ENCODE measurements around the gene HIPK3. TPM values are rescaled to one million over a fixed set of nuclear protein-coding genes. Genes with fewer than 3 reads are reported as not detected.
"Not testable (repeated sequence)": the region's sequence is repeated elsewhere in the genome, so short reads cannot be mapped to it uniquely, and the experiment has no call there.

HIPK3 gene
- total RNA-seq, 1 donor from 2014 or later = 62.6 TPM

DNA sequence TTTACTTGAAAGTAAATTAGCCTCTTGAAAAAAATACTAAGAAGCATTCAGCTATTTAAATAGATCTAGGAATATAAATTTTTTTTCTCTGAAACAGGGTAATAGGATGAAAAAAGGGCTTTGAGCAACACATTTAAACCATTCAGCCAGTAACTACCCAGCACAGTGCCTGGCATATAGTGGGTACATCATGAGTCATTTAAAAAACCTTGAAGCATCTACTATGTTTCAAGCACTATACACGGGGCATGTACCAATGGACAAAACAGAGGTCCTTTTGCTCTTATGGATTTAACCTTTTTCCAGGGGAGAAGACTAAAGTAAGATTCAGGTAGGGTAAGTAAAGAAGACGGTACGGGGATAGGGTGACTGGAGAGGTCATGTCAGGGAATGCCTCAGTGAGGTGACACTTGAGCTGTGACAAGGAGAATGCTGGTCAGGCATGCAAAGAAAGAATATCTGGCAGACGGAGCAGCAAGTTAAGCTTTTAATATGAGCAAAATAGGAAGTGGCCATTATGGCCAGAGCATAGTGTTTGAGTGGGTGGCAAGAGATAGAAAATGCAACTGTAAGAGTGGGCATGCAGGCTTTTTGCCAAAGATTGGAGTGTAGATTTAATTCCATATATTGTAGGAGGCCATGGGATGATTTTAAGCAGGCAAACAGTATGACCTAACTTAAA is 101.1 kb downstream of the HIPK3 start:
- DNase-seq (ENCODE audit: low read depth in 2 of 2) = no peak

DNA sequence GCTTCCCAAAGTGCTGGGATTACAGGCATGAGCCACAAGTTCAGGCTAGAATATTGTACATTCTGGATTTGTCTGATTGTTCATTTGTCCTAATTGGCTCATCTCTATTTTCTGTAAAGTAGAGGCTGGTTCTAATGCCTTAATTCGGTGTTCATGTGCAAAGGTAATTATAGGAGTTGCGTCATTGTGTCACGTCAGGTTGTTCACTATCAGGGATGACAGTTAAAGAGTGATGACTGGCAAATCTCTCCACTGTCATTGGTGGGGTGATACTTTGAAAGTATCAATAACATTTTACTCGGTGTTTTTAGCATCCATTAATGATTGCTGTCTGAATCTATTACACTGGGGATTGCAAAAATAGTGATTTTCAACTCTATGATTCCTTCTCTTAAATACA is 103.5 kb downstream of the HIPK3 start:
- DNase-seq (ENCODE audit: low read depth in 2 of 2) = no peak

GRCh38 chr11:33362051-33362910 is 105.1 kb downstream of the HIPK3 start:
- peak; percentile 23 to 55 for DNase-seq (ENCODE audit: low read depth in 2 of 2)

GRCh38 chr11:33366918-33367317 is 109.7 kb downstream of the HIPK3 start:
- no peak for DNase-seq (ENCODE audit: low read depth in 2 of 2)

GRCh38 chr11:33368475-33368874 is 111.3 kb downstream of the HIPK3 start:
- DNase-seq (ENCODE audit: low read depth in 2 of 2) = not testable (repeated sequence)

GRCh38 chr11:33368931-33369330 is 111.8 kb downstream of the HIPK3 start:
- DNase-seq (ENCODE audit: low read depth in 2 of 2) = no peak

GRCh38 chr11:33373636-33374035 is 116.5 kb downstream of the HIPK3 start:
- no peak for DNase-seq (ENCODE audit: low read depth in 2 of 2)

GRCh38 chr11:33375236-33375635 is 118.1 kb downstream of the HIPK3 start:
- DNase-seq (ENCODE audit: low read depth in 2 of 2) = no peak

GRCh38 chr11:33375688-33376311 is 118.6 kb downstream of the HIPK3 start, which contains the start of gene KIAA1549L:
KIAA1549L (plus strand) TSS chr11:33376108.
- peak in 1 of 2 donors; percentile 36 for DNase-seq (ENCODE audit: low read depth in 2 of 2)

- DNase-seq (ENCODE audit: low read depth in 2 of 2) = peak in 1 of 2 donors; percentile 39
Observed at GRCh38 chr11:33376331-33377310, 119.4 kb downstream of the HIPK3 start.

DNA sequence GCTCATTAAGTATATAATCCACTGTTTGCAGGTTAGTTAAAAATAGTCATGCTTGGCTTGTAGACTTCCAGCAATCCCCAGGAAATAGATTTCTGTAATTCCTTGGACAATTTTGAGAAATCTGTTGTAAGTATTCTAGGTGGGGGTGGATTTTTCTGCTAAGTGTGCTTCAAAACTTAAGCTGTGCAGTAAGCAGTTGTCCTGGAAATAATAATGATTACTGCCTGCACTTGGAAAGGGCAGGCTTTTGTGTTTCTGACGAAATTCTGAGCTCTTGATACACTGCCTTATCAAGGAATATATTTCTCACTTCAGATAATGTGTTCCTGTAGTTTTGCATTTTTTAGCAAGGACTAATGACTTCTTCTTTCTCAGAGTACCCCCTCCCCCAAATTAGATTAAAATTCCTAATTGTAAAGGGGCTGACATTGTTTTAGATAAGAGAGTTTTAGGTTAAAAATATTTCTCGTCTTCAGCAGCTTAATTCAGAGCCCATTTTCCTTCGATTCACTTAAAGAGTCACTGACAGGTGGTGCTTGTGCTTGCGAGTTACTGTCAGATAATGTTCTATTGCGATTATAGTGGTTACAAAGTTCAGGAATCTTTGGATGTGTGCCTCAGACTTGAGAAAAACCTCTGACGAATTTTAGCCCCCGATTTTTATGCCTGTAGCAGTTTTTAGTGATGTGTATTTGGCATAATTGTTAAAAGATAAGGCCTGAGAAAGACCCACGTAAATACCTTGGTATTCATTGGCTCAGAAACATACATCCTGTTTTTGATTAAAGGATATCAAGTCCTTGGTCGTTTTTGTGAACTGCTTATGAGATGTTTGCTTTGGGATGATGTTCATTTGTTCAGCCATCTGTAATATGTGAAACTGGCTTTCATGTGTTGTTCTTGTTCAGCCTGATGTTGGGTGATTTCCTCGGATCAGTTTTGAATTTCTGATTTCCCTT is 120.5 kb downstream of the HIPK3 start:
- peak in 1 of 2 donors; percentile 64 for DNase-seq (ENCODE audit: low read depth in 2 of 2)

DNA sequence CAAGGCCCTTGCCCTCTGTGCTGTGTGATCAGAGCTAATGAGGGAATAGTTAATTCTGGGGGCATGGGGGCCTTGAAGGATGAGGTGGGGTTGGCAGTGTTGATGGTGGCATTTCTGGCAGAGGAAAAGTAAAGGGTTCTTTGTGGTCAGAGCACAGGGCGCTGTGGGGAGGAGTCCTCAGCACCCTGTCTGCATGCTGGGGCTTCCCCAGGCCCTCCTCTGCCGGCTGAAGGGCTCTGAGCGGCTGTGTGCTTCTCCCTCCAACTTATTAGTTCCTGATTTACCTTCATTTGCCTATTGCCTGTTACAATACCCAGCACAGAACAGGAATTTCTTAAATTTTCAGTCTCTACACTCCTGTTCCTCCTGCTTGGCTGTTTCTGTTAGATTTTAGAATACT is 122.8 kb downstream of the HIPK3 start:
- no peak for DNase-seq (ENCODE audit: low read depth in 2 of 2)

- no peak for DNase-seq (ENCODE audit: low read depth in 2 of 2)
Observed at GRCh38 chr11:33383075-33383919, 126.1 kb downstream of the HIPK3 start.

DNA sequence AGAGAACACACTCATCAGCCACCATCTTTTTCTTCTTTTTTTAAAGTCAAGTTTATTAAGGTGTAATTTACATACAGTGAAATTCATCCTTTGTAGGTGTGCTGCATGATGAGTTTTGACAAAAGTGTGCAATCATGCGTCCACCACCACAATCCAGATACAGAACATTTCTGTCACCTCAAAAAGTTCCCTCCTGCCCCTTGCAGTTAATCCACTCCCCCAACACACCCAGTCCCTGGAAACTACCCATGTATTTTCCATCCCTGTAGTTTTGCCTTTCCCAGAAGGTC is 126.7 kb downstream of the HIPK3 start:
- no peak for DNase-seq (ENCODE audit: low read depth in 2 of 2)

DNA sequence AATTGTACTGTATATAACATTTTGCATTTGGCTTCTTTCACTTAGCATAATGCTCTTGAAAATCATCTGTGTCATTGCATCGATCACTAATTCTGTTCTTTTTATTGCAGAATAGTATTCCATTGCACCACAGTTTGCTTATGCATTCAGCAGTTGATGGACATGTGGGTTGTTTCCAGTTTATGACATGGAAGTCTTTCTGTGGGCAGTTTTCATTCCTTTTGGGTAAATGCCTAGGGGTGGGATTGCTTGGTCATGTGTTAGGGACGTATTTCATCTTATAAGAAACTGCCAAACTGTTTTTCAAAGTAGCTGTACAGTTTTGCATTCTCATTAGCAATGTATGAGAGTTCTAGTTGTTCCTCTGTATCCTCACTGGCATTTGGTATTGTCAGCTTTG is 127.0 kb downstream of the HIPK3 start:
- no peak for DNase-seq (ENCODE audit: low read depth in 2 of 2)

GRCh38 chr11:33387581-33387980 is 130.4 kb downstream of the HIPK3 start:
- no peak for DNase-seq (ENCODE audit: low read depth in 2 of 2)

DNA sequence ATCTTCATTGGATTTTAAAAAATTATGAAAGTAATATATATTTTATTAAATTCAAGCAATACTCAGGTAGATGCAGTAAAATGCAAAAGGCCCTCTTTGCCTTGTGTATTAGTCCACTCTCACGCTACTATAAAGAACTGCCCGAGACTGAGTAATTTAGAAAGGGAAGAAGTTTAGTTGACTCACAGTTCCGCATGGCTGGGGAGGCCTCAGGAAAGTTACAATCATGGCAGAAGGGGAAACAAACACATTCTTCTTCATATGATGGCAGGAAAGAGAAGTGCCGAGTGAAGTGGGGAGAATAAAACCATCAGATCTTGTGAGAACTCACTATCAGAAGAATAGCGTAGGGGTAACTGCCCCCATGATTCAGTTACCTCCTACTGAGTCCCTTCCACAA is 130.8 kb downstream of the HIPK3 start:
- peak in 1 of 2 donors; percentile 53 for DNase-seq (ENCODE audit: low read depth in 2 of 2)

GRCh38 chr11:33388793-33389525 is 131.8 kb downstream of the HIPK3 start:
- DNase-seq (ENCODE audit: low read depth in 2 of 2) = no peak

All from dermis microvascular lymphatic vessel endothelial cell (primary cell).